HFFc6 (cell line): ENCODE results near the gene MYH6. TPM values are rescaled to one million over a fixed set of nuclear protein-coding genes. Genes with fewer than 3 reads are reported as not detected.
"Not testable (repeated sequence)": the region's sequence is repeated elsewhere in the genome, so short reads cannot be mapped to it uniquely, and the experiment has no call there.

Experiments
- DNase-seq: peaks from one replicate; pipeline ENCODE4 v3.0.0-alpha.2; 2018
- H3K27ac Mint-ChIP-seq: 2 replicates; pipeline ENCODE4 v1.8.0; 2020; ENCODE audit warnings: mild to moderate bottlenecking, mixed read lengths
- H3K27me3 Mint-ChIP-seq: 2 replicates; pipeline ENCODE4 v1.8.0; 2021; ENCODE audit warnings: mild to moderate bottlenecking, moderate library complexity, mixed read lengths; ENCODE audit not compliant: insufficient read depth
- H3K36me3 Mint-ChIP-seq: 2 replicates; pipeline ENCODE4 v1.8.0; 2021; ENCODE audit warnings: low read depth, mixed read lengths
- H3K4me1 Mint-ChIP-seq: 2 replicates; pipeline ENCODE4 v1.8.0; 2020; ENCODE audit warnings: low read depth, mixed read lengths
- H3K4me3 Mint-ChIP-seq: 2 replicates; pipeline ENCODE4 v1.8.0; 2020; ENCODE audit warnings: mild to moderate bottlenecking, moderate library complexity, mixed read lengths
- H3K9me3 Mint-ChIP-seq: 2 replicates; pipeline ENCODE4 v1.8.0; 2020; ENCODE audit warnings: mild to moderate bottlenecking, mixed read lengths
- total RNA-seq, 6 experiments: library from RNA; stranded (reverse); fragmentation: NEBNext Ultra II Directional; extraction: Animal tissue kit (Norgen Biotek cat#: 25700); gene quantifications; 2 replicates in 1 of 6; 3 replicates in 5 of 6; pipeline ENCODE4 v1.2.3, GENCODE V29; 2021
- TF ChIP-seq, protein P1 (sequence below): fragments of 200-600 bp; sonication (generic); IDR thresholded peaks from 2 replicates; pipeline ENCODE4 v1.5.0; 2021; ENCODE audit warnings: antibody characterized with exemption, mild to moderate bottlenecking

Gene MYH6
- total RNA-seq, 6 experiments from 2014 or later, result not detected

DNA sequence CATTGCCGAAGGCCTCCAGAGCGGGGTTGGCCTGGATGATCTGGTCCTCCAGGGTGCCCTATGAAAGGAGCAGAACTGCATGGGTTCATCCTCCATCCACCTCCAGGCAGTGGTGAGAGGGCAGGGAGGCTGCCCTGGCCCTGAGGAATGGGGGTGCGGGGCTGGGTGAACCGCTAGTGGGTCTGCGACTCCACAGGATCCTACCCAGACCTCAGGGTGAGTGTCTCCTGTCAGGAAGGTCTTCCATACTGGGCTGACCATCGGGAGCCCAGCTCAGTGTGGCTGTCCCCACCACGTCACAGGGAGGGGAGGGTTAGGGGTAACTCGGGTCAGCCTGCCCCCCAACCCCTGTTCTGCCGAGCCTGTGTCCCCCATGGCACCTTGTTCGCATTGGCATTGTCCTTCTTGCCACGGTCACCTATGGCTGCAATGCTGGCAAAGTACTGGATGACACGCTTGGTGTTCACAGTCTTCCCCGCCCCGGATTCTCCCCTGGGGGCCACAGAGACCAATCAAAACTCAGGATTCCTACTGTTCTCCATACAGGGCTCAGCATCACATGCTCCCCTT is 3.7 kb downstream of the MYH6 start:
- Mint-ChIP-seq H3K36me3 (no peaks in the 10 kb centered on the region), H3K9me3 (no peaks in the 10 kb centered on the region), H3K27ac (no peak overlapping the region), H3K4me3 (no peak overlapping the region), H3K4me1 (no peaks in the 10 kb centered on the region), H3K27me3 (peaks cover 71% of the 10 kb centered on the region)
- TF ChIP-seq, protein P1, sequence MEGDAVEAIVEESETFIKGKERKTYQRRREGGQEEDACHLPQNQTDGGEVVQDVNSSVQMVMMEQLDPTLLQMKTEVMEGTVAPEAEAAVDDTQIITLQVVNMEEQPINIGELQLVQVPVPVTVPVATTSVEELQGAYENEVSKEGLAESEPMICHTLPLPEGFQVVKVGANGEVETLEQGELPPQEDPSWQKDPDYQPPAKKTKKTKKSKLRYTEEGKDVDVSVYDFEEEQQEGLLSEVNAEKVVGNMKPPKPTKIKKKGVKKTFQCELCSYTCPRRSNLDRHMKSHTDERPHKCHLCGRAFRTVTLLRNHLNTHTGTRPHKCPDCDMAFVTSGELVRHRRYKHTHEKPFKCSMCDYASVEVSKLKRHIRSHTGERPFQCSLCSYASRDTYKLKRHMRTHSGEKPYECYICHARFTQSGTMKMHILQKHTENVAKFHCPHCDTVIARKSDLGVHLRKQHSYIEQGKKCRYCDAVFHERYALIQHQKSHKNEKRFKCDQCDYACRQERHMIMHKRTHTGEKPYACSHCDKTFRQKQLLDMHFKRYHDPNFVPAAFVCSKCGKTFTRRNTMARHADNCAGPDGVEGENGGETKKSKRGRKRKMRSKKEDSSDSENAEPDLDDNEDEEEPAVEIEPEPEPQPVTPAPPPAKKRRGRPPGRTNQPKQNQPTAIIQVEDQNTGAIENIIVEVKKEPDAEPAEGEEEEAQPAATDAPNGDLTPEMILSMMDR, result no peak
- no peak for DNase-seq

DNA sequence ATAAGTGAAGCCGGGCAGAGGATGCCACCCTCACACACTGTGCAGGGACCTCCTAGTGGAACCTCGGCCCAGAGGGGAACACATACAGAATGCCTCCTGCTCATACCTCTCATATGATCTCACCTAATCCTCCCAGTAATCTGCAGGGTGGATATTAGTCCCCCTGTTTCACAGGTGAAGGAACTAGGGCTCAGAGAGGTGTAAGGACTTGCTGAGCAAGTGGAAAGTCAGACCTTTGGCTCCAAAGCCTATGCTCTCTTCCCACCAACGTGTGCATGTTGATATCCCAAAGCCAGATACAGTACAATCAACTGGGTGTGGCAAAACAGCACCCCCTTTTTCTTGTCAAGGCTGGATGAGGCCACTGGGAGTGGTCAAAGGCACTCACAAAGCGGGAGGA is 4.2 kb downstream of the MYH6 start:
- H3K27me3 Mint-ChIP-seq, result peaks cover 73% of the 10 kb centered on the region
- no peaks in the 10 kb centered on the region for H3K4me1 Mint-ChIP-seq
- H3K9me3 Mint-ChIP-seq, result no peaks in the 10 kb centered on the region
- TF ChIP-seq, protein P1, result no peak
- H3K4me3 Mint-ChIP-seq, result no peak overlapping the region
- no peak for DNase-seq
- no peak overlapping the region for H3K27ac Mint-ChIP-seq
- no peaks in the 10 kb centered on the region for H3K36me3 Mint-ChIP-seq

DNA sequence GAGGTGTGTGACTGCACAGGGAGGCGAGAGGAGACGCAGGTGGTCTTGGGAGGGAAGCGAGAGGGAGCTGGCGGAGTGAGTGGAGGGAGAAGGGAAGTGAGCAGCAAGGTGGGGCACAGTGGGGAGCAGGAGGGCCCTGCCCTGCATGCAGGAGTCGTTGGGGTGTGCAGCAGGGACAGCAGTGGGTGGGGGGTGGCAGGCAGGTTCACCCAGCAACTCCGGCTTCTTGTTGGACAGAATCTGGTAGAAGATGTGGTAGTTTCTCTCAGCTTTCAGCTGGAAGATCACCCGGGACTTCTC is 5.0 kb downstream of the MYH6 start:
- no peak for DNase-seq
- Mint-ChIP-seq H3K9me3 (no peaks in the 10 kb centered on the region), H3K4me3 (no peak overlapping the region), H3K36me3 (no peaks in the 10 kb centered on the region), H3K4me1 (no peaks in the 10 kb centered on the region), H3K27ac (no peak overlapping the region), H3K27me3 (peaks cover 75% of the 10 kb centered on the region)
- TF ChIP-seq, protein P1, result no peak

GRCh38 chr14:23402296-23403138 is 5.6 kb downstream of the MYH6 start:
- H3K27me3 Mint-ChIP-seq, result peaks cover 71% of the 10 kb centered on the region
- DNase-seq, result no peak
- no peaks in the 10 kb centered on the region for H3K4me1 Mint-ChIP-seq

DNA sequence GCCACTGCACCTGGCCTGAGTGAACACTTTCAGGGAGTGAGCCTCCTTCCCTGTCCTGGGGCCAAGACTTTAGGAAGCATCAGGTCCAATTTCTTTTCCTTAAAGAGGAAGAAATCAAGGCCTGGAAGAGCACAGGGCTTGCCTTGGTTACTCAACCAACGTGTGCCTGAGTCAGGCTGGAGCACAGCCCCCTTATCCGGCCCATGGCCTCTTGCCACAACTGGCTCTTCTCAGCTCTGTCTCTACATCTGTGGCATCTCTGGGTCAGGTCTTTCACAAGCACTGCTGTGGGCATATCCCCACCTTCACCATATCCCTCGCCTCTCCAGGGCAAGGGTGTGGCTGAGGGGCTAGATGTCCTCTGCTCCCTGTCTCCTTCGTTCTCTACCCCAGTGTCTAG is 6.8 kb downstream of the MYH6 start:
- Mint-ChIP-seq H3K4me3 (no peak overlapping the region), H3K36me3 (no peaks in the 10 kb centered on the region), H3K4me1 (no peaks in the 10 kb centered on the region), H3K9me3 (no peaks in the 10 kb centered on the region), H3K27ac (no peak overlapping the region), H3K27me3 (peaks cover 71% of the 10 kb centered on the region)
- TF ChIP-seq, protein P1, result no peak
- DNase-seq, result no peak

More at GRCh38 chr14:23402296-23403138, 5.6 kb downstream of the MYH6 start:
- no peaks in the 10 kb centered on the region for H3K9me3 Mint-ChIP-seq
- TF ChIP-seq, protein P1, result no peak
- no peak overlapping the region for H3K27ac Mint-ChIP-seq
- peak overlapping the region; percentile 50; the same call in 1 of the 2 replicates for H3K4me3 Mint-ChIP-seq
- no peaks in the 10 kb centered on the region for H3K36me3 Mint-ChIP-seq

DNA sequence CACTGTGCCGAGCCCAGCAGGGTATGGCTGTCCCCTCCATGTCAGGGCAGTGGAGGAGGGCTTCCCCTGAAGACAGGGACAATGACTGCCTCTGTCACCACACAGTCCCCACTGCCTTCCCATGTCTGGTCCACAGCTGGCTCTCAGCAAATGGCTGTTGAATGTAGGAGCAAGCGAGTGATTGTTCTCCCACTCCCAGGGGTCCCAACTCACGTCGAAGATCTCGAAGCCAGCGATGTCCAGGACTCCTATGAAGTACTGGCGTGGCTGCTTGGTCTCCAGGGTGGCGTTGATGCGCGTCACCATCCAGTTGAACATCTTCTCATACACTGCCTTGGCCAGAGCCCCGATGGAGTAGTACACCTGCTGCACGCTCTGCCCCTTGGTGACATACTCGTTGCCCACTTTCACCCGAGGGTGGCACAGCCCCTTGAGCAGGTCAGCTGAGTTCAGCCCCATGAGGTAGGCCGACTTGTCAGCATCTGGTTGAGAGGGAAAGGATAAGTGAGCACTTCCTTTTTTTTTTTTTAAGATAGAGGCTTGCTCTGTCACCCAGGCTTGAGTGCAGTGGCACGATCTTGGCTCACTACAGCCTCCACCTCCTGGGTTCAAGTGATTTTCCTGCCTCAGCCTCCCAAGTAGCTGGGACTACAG is 7.5 kb downstream of the MYH6 start:
- not testable (repeated sequence) for H3K27ac Mint-ChIP-seq, H3K4me1 Mint-ChIP-seq, H3K4me3 Mint-ChIP-seq, H3K9me3 Mint-ChIP-seq, DNase-seq, H3K36me3 Mint-ChIP-seq
- peaks cover 66% of the 10 kb centered on the region for H3K27me3 Mint-ChIP-seq
